Neural progenitor cell (in vitro differentiated cells): ENCODE measurements around the gene NOS1AP. TPM values are rescaled to one million over a fixed set of nuclear protein-coding genes. Genes with fewer than 3 reads are reported as not detected.

ENCODE experiments used
- DNase-seq: peaks from one replicate; pipeline ENCODE4 v3.0.0-alpha.2; 2016; ENCODE audit warnings: low spot score
- H2AFZ ChIP-seq: fragments of 200-600 bp; sonication (generic); replicated peaks from 2 replicates; pipeline ENCODE4 v1.6.1; 2016; ENCODE audit warnings: antibody characterized with exemption
- H3F3A ChIP-seq: fragments of 200-600 bp; sonication (generic); 2 replicates; pipeline ENCODE4 v1.6.1; 2016; ENCODE audit warnings: antibody characterized with exemption, low read depth
- H3K27ac ChIP-seq: fragments of 200-600 bp; sonication (generic); 2 replicates; pipeline ENCODE4 v1.5.1; 2016; ENCODE audit warnings: mild to moderate bottlenecking
- H3K27me3 ChIP-seq: fragments of 200-600 bp; sonication (generic); 2 replicates; pipeline ENCODE4 v1.6.1; 2016; ENCODE audit warnings: mild to moderate bottlenecking, moderate library complexity
- H3K36me3 ChIP-seq: fragments of 200-600 bp; sonication (generic); 2 replicates; pipeline ENCODE4 v1.5.1; 2016
- H3K4me1 ChIP-seq: fragments of 200-600 bp; sonication (generic); 2 replicates; pipeline ENCODE4 v1.6.1; 2016; ENCODE audit warnings: mixed run types
- H3K4me2 ChIP-seq: fragments of 200-600 bp; sonication (generic); 2 replicates; pipeline ENCODE4 v1.6.1; 2016
- H3K4me3 ChIP-seq: fragments of 200-600 bp; sonication (generic); 2 replicates; pipeline ENCODE4 v1.5.1; 2016
- H3K79me2 ChIP-seq: fragments of 200-600 bp; sonication (generic); 2 replicates; pipeline ENCODE4 v1.6.1; 2016; ENCODE audit warnings: low read depth
- H3K9ac ChIP-seq: fragments of 200-600 bp; sonication (generic); 2 replicates; pipeline ENCODE4 v1.6.1; 2016
- H3K9me3 ChIP-seq: fragments of 200-600 bp; sonication (generic); 2 replicates; pipeline ENCODE4 v1.5.1; 2016; ENCODE audit warnings: low read depth
- H4K20me1 ChIP-seq: fragments of 200-600 bp; sonication (generic); 2 replicates; pipeline ENCODE4 v1.6.1; 2016; ENCODE audit warnings: low read depth
- H3K27ac Mint-ChIP-seq: 3 replicates; pipeline ENCODE4 v1.8.0; 2021; ENCODE audit warnings: mixed read lengths
- H3K27me3 Mint-ChIP-seq: 2 replicates; pipeline ENCODE4 v1.8.0; 2022; ENCODE audit warnings: low read depth, mild to moderate bottlenecking, inconsistent platforms, moderate library complexity, mixed read lengths; ENCODE audit not compliant: insufficient read depth
- H3K36me3 Mint-ChIP-seq: 3 replicates; pipeline ENCODE4 v1.8.0; 2021; ENCODE audit warnings: mixed read lengths
- H3K4me1 Mint-ChIP-seq: 3 replicates; pipeline ENCODE4 v1.8.0; 2021; ENCODE audit warnings: mixed read lengths
- H3K4me3 Mint-ChIP-seq: 3 replicates; pipeline ENCODE4 v1.8.0; 2021; ENCODE audit warnings: mild to moderate bottlenecking, moderate library complexity, mixed read lengths
- H3K9me3 Mint-ChIP-seq: 3 replicates; pipeline ENCODE4 v1.8.0; 2020; ENCODE audit warnings: mixed read lengths
- CTCF ChIP-seq: fragments of 200-600 bp; sonication (generic); IDR thresholded peaks from 2 replicates; pipeline ENCODE4 v1.5.1; 2017; ENCODE audit warnings: antibody characterized with exemption, mild to moderate bottlenecking
- EZH2 ChIP-seq: fragments of 200-600 bp; sonication (generic); IDR thresholded peaks from 2 replicates; pipeline ENCODE4 v1.6.1; 2017; ENCODE audit warnings: antibody characterized with exemption, mild to moderate bottlenecking, moderate library complexity
- EZH2phosphoT487 ChIP-seq: fragments of 200-600 bp; sonication (generic); IDR thresholded peaks from 2 replicates; pipeline ENCODE4 v1.6.1; 2017; ENCODE audit warnings: antibody characterized with exemption
- total RNA-seq: library from RNA; depleted of rRNA; stranded (reverse); fragments of >200 nt; gene quantifications from 2 replicates; pipeline ENCODE4 v1.2.3, GENCODE V29; 2015; ENCODE audit warnings: low replicate concordance

NOS1AP gene
- total RNA-seq, 1 donor from 2014 or later = 2.4 TPM

GRCh38 chr1:162088281-162088969, 18.9 kb downstream of the NOS1AP start:
- Histone ChIP-seq H4K20me1 (peaks cover 72% of the 10 kb centered on the region), H3K36me3 (no peaks in the 10 kb centered on the region), H3F3A (peaks cover 19% of the 10 kb centered on the region), H3K4me2 (no peak overlapping the region), H2AFZ (no peak overlapping the region), H3K79me2 (peaks cover 50% of the 10 kb centered on the region), H3K27me3 (no peaks in the 10 kb centered on the region), H3K4me3 (no peak overlapping the region), H3K4me1 (peaks cover 9% of the 10 kb centered on the region), H3K9me3 (no peaks in the 10 kb centered on the region), H3K27ac (no peak overlapping the region), H3K9ac (no peak overlapping the region)
- Mint-ChIP-seq H3K4me3 (no peak overlapping the region), H3K36me3 (peaks cover 7% of the 10 kb centered on the region), H3K9me3 (peaks cover 6% of the 10 kb centered on the region), H3K4me1 (peaks cover 42% of the 10 kb centered on the region), H3K27me3 (no peaks in the 10 kb centered on the region), H3K27ac (no peak overlapping the region)
- no peak for DNase-seq
- no peak for TF ChIP-seq CTCF
- TF ChIP-seq EZH2 = no peak
- TF ChIP-seq EZH2phosphoT487 = no peak

- Histone ChIP-seq H3K4me1 (peaks cover 9% of the 10 kb centered on the region), H3K36me3 (no peaks in the 10 kb centered on the region), H3K27ac (no peak overlapping the region), H2AFZ (no peak overlapping the region), H3K79me2 (peaks cover 47% of the 10 kb centered on the region), H3F3A (peaks cover 19% of the 10 kb centered on the region), H4K20me1 (peaks cover 74% of the 10 kb centered on the region), H3K9me3 (no peaks in the 10 kb centered on the region), H3K4me2 (no peak overlapping the region), H3K9ac (no peak overlapping the region), H3K27me3 (no peaks in the 10 kb centered on the region), H3K4me3 (no peak overlapping the region)
- no peak overlapping the region for H3K27ac Mint-ChIP-seq
- H3K4me1 Mint-ChIP-seq = peaks cover 42% of the 10 kb centered on the region
- peaks cover 6% of the 10 kb centered on the region for H3K36me3 Mint-ChIP-seq
- no peak for TF ChIP-seq EZH2
- no peak for TF ChIP-seq EZH2phosphoT487
- no peak for TF ChIP-seq CTCF
- no peak for DNase-seq
- H3K4me3 Mint-ChIP-seq = no peak overlapping the region
- H3K27me3 Mint-ChIP-seq = no peaks in the 10 kb centered on the region
- peaks cover 2% of the 10 kb centered on the region for H3K9me3 Mint-ChIP-seq
These were observed 20.3 kb downstream of the NOS1AP start for GRCh38 chr1:162089748-162090147.

GRCh38 chr1:162090378-162090777, 20.9 kb downstream of the NOS1AP start:
- Mint-ChIP-seq H3K4me1 (peaks cover 42% of the 10 kb centered on the region), H3K4me3 (no peak overlapping the region)
- TF ChIP-seq EZH2 (no peak), CTCF (no peak), EZH2phosphoT487 (no peak)

More at GRCh38 chr1:162090378-162090777, 20.9 kb downstream of the NOS1AP start:
- Histone ChIP-seq H3K4me3 (no peak overlapping the region), H4K20me1 (peaks cover 69% of the 10 kb centered on the region), H3K9ac (no peak overlapping the region), H3K4me1 (peaks cover 9% of the 10 kb centered on the region), H3F3A (peaks cover 19% of the 10 kb centered on the region), H3K79me2 (peaks cover 42% of the 10 kb centered on the region), H3K9me3 (no peaks in the 10 kb centered on the region), H3K4me2 (no peak overlapping the region), H3K36me3 (no peaks in the 10 kb centered on the region), H2AFZ (no peak overlapping the region), H3K27ac (no peak overlapping the region), H3K27me3 (no peaks in the 10 kb centered on the region)
- DNase-seq = no peak
- H3K36me3 Mint-ChIP-seq = peaks cover 9% of the 10 kb centered on the region
- H3K27ac Mint-ChIP-seq = no peak overlapping the region
- no peaks in the 10 kb centered on the region for H3K27me3 Mint-ChIP-seq
- H3K9me3 Mint-ChIP-seq = peaks cover 2% of the 10 kb centered on the region
